ENCODE data around the gene RPS6KC1. TPM values are rescaled to one million over a fixed set of nuclear protein-coding genes. Genes with fewer than 3 reads are reported as not detected.
"Not testable (repeated sequence)": the region's sequence is repeated elsewhere in the genome, so short reads cannot be mapped to it uniquely, and the experiment has no call there.

The RPS6KC1 gene
- total and polyA plus RNA-seq, 4 donors: 2.9 to 41.6 (median 11.1) TPM

GRCh38 chr1:213148905-213149304, 97.9 kb downstream of the RPS6KC1 start:
- Histone ChIP-seq H3K27me3 (ENCODE audit: control insufficient read depth in 3 of 3, insufficient read depth in 3 of 3, low read length in 2 of 3) (no peaks in the 10 kb centered on the region), H3K27ac (ENCODE audit: low read depth in 1 of 2, low read length in 1 of 2) (no peak overlapping the region), H3K4me1 (ENCODE audit: control insufficient read depth in 5 of 5, insufficient read depth in 5 of 5, low read length in 5 of 5) (no peaks in the 10 kb centered on the region), H3K36me3 (ENCODE audit: control insufficient read depth in 4 of 4, insufficient read depth in 4 of 4, low read length in 4 of 4) (peaks cover under 1 to 4% (median 2%) of the 10 kb centered on the region in 4 donors), H3K4me3 (no peak overlapping the region), H3K9me3 (ENCODE audit: control insufficient read depth in 4 of 4, insufficient read depth in 3 of 4, low read length in 3 of 4) (peaks cover 0 to 7% (median 0%) of the 10 kb centered on the region in 4 donors), H3K9ac (ENCODE audit: insufficient read depth in 1 of 2, low read length in 2 of 2) (no peak overlapping the region)
- ATAC-seq (ENCODE audit: insufficient read depth, low FRiP score) (no peak), DNase-seq (no peak)
- TF ChIP-seq CTCF (IDR thresholded peaks at IDR 0.05; ENCODE audit: control extremely low read depth, extremely low read depth): no peak
- WGBS, 2 donors: 95% methylated on average over 2 of the region's 2 CpGs

GRCh38 chr1:213150090-213150489, 99.0 kb downstream of the RPS6KC1 start:
- H3K9me3 ChIP-seq (ENCODE audit: control insufficient read depth in 4 of 4, insufficient read depth in 3 of 4, low read length in 3 of 4); H3K27me3 ChIP-seq (ENCODE audit: control insufficient read depth in 3 of 3, insufficient read depth in 3 of 3, low read length in 2 of 3); DNase-seq; ATAC-seq (ENCODE audit: insufficient read depth, low FRiP score); H3K9ac ChIP-seq (ENCODE audit: insufficient read depth in 1 of 2, low read length in 2 of 2); H3K4me1 ChIP-seq (ENCODE audit: control insufficient read depth in 5 of 5, insufficient read depth in 5 of 5, low read length in 5 of 5); H3K4me3 ChIP-seq; H3K27ac ChIP-seq (ENCODE audit: low read depth in 1 of 2, low read length in 1 of 2); H3K36me3 ChIP-seq (ENCODE audit: control insufficient read depth in 4 of 4, insufficient read depth in 4 of 4, low read length in 4 of 4): not testable (repeated sequence)
- no CpG with 5 or more reads among the region's 2 CpGs for WGBS, 2 donors

GRCh38 chr1:213154056-213154685, 103.1 kb downstream of the RPS6KC1 start:
- WGBS, 2 donors: 52 to 72% methylated on average over 3 of the region's 3 CpGs
- Histone ChIP-seq H3K27ac (ENCODE audit: low read depth in 1 of 2, low read length in 1 of 2) (no peak overlapping the region), H3K9me3 (ENCODE audit: control insufficient read depth in 4 of 4, insufficient read depth in 3 of 4, low read length in 3 of 4) (peaks cover 0 to 5% (median 0%) of the 10 kb centered on the region in 4 donors), H3K27me3 (ENCODE audit: control insufficient read depth in 3 of 3, insufficient read depth in 3 of 3, low read length in 2 of 3) (no peaks in the 10 kb centered on the region), H3K4me1 (ENCODE audit: control insufficient read depth in 5 of 5, insufficient read depth in 5 of 5, low read length in 5 of 5) (peaks cover 0 to 3% (median 0%) of the 10 kb centered on the region in 5 donors), H3K4me3 (no peak overlapping the region), H3K36me3 (ENCODE audit: control insufficient read depth in 4 of 4, insufficient read depth in 4 of 4, low read length in 4 of 4) (peaks cover 0 to 3% (median 1%) of the 10 kb centered on the region in 4 donors), H3K9ac (ENCODE audit: insufficient read depth in 1 of 2, low read length in 2 of 2) (no peak overlapping the region)
- DNase-seq (no peak), ATAC-seq (ENCODE audit: insufficient read depth, low FRiP score) (no peak)
- no peak for TF ChIP-seq CTCF (IDR thresholded peaks at IDR 0.05; ENCODE audit: control extremely low read depth, extremely low read depth)

- no peak for ATAC-seq (ENCODE audit: insufficient read depth, low FRiP score)
- H3K27ac ChIP-seq (ENCODE audit: low read depth in 1 of 2, low read length in 1 of 2): no peak overlapping the region
- H3K4me1 ChIP-seq (ENCODE audit: control insufficient read depth in 5 of 5, insufficient read depth in 5 of 5, low read length in 5 of 5): peaks cover 0 to 3% (median 0%) of the 10 kb centered on the region in 5 donors
- no peak overlapping the region for H3K4me3 ChIP-seq
- H3K9me3 ChIP-seq (ENCODE audit: control insufficient read depth in 4 of 4, insufficient read depth in 3 of 4, low read length in 3 of 4): no peaks in the 10 kb centered on the region
- WGBS, 2 donors: 82 to 90% methylated on average over 5 of the region's 5 CpGs
- no peak overlapping the region for H3K9ac ChIP-seq (ENCODE audit: insufficient read depth in 1 of 2, low read length in 2 of 2)
- DNase-seq: peak in 2 of 3 donors; percentile 63 to 72
- no peaks in the 10 kb centered on the region for H3K27me3 ChIP-seq (ENCODE audit: control insufficient read depth in 3 of 3, insufficient read depth in 3 of 3, low read length in 2 of 3)
- no peak for TF ChIP-seq CTCF (IDR thresholded peaks at IDR 0.05; ENCODE audit: control extremely low read depth, extremely low read depth)
- H3K36me3 ChIP-seq (ENCODE audit: control insufficient read depth in 4 of 4, insufficient read depth in 4 of 4, low read length in 4 of 4): no peaks in the 10 kb centered on the region
These were observed 108.3 kb downstream of the RPS6KC1 start for GRCh38 chr1:213159376-213159775.

GRCh38 chr1:213160442-213160841, 109.4 kb downstream of the RPS6KC1 start:
- not testable (repeated sequence) for DNase-seq; H3K36me3 ChIP-seq (ENCODE audit: control insufficient read depth in 4 of 4, insufficient read depth in 4 of 4, low read length in 4 of 4); H3K27me3 ChIP-seq (ENCODE audit: control insufficient read depth in 3 of 3, insufficient read depth in 3 of 3, low read length in 2 of 3); H3K9ac ChIP-seq (ENCODE audit: insufficient read depth in 1 of 2, low read length in 2 of 2); H3K9me3 ChIP-seq (ENCODE audit: control insufficient read depth in 4 of 4, insufficient read depth in 3 of 4, low read length in 3 of 4); H3K27ac ChIP-seq (ENCODE audit: low read depth in 1 of 2, low read length in 1 of 2); H3K4me3 ChIP-seq; ATAC-seq (ENCODE audit: insufficient read depth, low FRiP score); H3K4me1 ChIP-seq (ENCODE audit: control insufficient read depth in 5 of 5, insufficient read depth in 5 of 5, low read length in 5 of 5)
- 98% methylated on average over 2 of the region's 2 CpGs for WGBS, 2 donors
